NCI-H128 (cell line): ENCODE data around the gene MTHFD1.

Experiments
- DNase-seq: peaks from one replicate; lab custom pipeline; 2025; ENCODE audit not compliant: unreplicated experiment; lab: John Stamatoyannopoulos, UW

The MTHFD1 gene

DNA sequence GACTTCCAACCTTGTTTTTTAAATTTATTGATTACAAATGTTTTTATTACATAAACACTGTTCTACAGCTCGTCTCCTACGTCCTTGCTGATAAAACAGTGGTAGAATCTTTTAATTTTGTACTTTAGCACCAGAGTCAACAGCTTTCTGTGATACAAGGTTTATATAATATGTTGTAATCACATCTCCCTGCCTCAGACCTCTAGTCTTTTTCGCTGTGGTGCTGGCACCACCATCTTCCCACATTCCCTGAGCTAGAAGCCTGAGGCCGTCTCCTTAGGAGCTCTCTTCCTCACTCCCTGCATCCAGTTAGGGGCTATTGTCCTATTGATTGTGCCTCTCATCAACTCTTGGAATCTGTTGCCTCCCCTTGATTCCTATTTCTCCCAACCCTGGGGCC is 17.1 kb downstream of the MTHFD1 start:
- no peak for DNase-seq

GRCh38 chr14:64407329-64407728 is 19.2 kb downstream of the MTHFD1 start:
- no peak for DNase-seq

DNA sequence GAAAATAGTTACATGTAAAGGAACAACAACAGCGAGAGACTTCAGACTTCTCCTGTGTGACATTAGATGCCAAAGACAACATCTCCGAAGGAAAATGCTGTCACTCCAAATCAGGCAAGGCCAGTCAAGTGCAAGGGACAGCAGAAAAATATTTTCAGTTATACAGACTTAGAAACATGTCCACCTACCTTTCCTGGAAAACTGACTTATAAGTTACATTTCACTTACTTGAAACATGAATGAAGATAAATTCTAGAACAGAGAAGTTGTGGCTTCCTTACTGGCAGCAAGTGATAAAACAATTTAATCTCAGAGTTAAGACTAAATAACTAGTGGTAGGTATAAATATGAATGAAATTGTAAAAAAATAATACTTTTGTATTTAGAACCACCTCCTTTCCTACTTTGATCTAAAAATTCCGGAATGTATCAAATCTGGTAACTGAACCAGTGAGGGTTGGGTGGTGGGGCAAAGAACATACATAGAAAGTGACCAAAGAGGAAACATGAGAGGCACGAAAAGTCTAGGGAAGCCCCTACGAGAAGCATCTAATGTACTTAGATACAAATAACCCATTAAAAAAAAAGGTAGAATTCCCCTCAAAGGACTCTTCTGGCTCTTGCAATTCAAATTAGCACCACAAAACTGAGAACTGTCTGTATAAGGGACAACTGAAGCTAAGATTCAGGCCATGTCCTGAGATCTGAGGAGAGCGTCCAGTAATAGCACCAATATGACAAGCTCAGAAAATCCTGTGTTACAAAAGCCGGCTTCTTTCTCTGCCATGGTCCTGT is 21.2 kb downstream of the MTHFD1 start:
- no peak for DNase-seq

GRCh38 chr14:64410084-64410774 is 22.1 kb downstream of the MTHFD1 start:
- no peak for DNase-seq

- DNase-seq, result no peak
These were observed 22.8 kb downstream of the MTHFD1 start for GRCh38 chr14:64411001-64411400.

GRCh38 chr14:64412237-64412636 is 24.1 kb downstream of the MTHFD1 start:
- no peak for DNase-seq

GRCh38 chr14:64416348-64416932 is 28.3 kb downstream of the MTHFD1 start:
- no peak for DNase-seq

- DNase-seq, result no peak
These were observed 29.1 kb downstream of the MTHFD1 start for GRCh38 chr14:64417055-64417770.

GRCh38 chr14:64417771-64418125 is 29.6 kb downstream of the MTHFD1 start:
- DNase-seq, result no peak

DNA sequence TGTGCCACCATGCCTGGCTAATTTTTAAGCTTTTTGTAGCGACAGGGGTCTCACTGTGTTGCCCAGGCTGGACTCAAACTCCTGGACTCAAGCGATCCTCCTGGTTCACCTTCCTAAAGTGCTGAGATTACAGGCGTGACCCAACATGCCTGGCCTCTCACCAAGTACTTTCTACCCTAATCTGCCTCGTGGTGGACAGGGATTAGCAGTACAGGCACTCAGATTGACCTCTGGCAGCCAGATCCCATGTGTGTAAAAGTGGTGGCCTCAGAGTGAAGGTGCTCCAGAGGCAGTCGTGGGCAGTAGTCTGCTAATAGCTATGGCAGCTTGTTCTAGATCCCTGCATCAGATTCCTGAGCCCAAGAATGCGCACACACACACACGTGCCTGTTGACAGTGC is 30.9 kb downstream of the MTHFD1 start:
- DNase-seq, result no peak

- DNase-seq, result no peak
These were observed 33.0 kb downstream of the MTHFD1 start for GRCh38 chr14:64421166-64421565.

GRCh38 chr14:64422005-64422404 is 33.9 kb downstream of the MTHFD1 start:
- no peak for DNase-seq

DNA sequence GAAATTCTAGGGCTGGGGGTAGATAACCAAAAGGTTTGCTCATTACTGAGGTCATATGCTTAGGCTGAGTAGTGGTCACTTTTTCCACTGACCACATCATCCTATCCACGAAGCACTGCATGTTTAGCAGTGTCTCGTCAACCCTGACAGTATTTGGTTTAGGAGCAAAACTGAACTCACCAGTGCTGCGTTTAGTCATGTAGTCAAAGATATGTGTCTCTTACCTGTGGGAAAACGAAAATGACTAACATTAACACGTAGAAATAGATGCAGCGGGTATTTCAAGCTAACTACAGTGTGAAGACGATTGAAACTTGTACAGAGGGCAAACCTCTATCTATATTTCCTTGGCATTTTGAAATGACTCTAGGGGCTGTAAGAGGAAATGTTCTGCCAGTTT is 34.6 kb downstream of the MTHFD1 start:
- no peak for DNase-seq

GRCh38 chr14:64423987-64424386 is 35.8 kb downstream of the MTHFD1 start:
- DNase-seq, result no peak

DNA sequence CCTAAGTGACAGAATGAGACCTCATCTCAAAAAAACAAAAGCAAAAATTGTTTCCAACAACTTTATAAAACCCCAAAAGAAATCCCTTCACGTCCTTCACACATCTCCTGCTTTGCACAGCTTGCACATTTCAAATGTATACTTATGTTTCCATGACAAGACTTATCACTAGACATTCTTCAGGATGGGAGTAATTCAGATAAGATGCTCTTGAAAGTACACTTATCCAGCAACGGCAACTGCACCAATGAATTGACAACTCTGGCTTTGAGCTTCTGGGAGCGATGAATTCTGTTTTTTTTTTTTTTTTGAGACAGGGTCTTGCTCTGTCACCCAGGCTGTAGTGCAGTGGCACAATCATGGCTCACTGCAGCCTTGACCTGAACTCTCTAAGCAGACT is 46.4 kb downstream of the MTHFD1 start:
- no peak for DNase-seq

DNA sequence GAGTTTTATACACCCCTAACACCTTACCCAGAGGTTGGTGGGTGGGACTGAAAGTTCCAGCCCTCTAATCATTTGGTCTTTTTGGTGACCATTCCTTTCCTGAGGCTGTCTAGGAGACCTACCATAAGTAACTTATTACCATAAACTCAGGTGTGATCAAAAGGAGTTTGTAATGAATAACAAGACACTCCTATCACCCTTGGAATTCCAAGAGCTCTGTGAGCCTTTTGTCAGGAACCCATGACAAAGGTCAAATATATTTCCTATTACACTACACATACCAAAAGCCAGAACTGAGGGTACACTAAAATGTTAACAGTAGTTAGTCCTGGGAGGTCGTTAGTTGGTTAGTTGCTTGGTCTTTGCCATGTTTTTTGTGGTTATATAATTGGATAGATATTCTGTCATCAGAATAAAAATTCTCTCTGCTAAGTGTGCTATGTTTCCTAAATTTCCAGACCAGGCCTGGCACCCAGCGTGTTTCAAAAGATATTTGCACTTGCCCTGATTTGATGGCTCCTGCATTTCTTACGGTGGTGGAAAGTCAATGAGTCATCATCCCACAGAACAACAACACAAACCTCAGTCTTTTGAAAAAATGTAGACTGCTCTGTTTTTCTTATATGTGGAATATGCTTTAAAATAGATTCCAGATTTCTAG is 50.2 kb downstream of the MTHFD1 start:
- no peak for DNase-seq

GRCh38 chr14:64439141-64439540 is 51.0 kb downstream of the MTHFD1 start:
- DNase-seq, result no peak

DNA sequence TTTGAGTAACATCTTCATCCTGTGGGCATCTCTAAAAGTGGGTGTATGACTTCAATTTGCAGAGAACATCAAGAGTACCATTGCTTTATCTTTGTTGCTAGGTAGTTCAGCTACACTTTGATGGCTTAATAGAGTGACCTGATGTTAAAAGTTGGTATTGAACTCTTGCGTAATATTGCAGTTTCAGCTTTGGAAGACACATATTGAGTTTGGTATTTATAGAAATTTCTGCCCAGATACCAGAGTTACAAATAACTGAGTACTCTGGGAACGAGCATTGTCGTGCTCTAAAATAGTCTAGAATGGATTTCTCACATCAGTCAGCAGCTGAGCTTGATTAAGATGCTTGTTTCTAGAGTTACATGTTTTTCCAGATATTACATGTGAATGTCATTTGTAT is 52.3 kb downstream of the MTHFD1 start:
- DNase-seq, result no peak

DNA sequence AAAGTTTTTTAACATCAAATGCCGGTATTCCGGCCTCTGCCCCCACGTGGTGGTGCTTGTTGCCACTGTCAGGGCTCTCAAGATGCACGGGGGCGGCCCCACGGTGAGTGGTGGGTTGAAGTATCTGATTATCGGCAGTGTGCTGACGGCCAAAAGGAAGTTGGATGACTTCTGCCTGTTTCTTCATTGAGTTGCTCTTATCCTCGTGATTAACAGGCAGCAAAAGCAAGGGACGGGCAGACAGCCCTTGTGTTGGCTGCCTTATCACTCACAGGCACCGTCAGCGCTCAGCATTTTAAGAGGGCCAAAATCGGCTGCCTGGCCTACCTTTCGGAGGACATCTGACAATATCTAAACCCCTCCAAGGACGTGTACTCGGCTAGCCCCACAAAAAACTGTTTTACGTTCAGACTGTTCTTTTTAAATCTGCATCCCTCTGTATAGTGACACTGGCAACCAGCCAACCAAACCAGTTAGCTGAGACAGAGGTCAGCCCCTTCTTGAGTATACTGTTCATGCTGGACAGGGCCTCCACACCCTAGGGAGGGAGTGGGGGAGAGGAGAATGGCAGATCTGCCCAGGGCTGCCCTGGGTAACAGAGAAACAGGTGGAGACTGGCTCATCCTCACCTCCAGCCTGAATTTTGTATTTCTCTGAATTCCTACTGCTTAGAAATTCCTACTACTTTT is 54.3 kb downstream of the MTHFD1 start:
- no peak for DNase-seq

DNA sequence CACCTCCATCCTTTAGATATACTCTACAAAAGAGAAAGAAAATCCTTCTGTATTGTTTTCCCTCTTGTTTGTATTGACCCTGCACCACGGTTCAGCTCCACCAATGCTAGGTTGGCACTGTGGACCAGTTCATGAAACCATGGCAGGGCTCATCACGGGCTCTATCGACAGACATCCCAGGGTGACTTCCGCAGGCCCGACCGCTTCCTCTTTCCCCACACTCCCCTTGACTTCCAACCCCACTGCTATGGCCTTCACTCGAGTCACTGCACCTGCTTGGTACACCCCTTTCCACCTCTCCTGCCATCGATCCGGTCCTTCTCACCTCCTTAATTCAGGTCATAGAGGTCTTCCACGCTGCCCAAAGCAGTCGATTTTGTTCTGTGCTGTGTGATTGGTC is 56.0 kb downstream of the MTHFD1 start:
- DNase-seq, result no peak
